ENCODE data around the gene SCRT2.

SCRT2 gene

DNA sequence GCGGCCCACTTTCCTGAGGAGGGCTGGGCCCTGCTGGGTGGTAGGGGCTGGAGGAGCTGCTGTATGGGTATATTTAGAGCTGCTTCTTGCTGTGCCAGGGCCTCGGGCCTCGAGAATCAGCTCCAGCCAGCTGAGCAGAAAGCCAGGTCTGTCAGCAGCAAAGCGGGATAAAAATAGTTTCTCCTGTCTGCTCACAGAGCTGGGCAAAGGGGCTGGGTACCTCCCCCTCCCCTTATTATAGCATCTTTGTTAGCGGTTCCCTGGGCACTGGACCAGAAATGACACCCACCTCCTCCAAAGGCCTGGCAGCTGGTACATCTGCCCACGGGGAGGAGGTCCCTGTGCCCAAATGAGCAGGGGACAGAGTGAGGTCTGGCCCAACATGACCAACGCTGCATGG lies 6.0 kb downstream of the SCRT2 start:
- DNase-seq = no peak

DNA sequence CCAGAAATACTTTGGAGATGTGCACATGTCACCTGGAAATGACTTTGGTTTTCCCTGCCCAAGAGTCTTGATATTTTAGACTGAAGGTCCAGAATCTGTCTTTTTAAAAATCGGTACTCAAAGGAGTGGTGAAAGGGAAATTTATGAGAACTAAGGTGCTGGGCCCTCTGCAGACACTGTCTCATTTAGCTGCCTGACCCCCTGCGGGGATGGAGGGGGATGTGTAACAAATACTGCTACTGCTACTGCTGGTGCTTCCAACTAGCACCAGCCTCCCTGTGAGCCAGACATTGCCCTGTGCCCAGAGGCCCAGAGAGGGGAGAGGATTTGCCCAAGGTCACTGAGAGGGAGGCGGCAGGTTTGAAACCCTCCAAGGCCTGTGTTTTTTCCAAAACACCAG lies 7.0 kb downstream of the SCRT2 start:
- DNase-seq = no peak

DNA sequence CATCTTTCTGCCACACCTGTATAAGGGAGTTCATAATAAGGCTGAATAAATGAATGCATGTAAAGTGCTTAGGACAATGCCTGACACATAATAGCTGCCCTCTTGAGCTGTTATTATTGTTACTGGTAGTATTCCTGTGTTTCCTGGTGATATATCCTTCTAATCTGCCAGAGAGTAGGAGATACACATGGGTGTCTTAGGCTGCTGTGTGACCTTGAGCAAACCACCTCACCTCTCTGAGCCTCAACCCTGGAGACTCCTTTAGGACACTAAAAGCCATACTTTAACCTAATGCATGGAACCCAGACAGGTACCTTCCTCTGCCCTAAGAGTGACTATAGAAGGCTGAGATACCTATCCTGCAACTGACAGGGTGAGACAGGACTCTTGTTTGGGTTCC lies 7.6 kb downstream of the SCRT2 start:
- no peak for DNase-seq

DNA sequence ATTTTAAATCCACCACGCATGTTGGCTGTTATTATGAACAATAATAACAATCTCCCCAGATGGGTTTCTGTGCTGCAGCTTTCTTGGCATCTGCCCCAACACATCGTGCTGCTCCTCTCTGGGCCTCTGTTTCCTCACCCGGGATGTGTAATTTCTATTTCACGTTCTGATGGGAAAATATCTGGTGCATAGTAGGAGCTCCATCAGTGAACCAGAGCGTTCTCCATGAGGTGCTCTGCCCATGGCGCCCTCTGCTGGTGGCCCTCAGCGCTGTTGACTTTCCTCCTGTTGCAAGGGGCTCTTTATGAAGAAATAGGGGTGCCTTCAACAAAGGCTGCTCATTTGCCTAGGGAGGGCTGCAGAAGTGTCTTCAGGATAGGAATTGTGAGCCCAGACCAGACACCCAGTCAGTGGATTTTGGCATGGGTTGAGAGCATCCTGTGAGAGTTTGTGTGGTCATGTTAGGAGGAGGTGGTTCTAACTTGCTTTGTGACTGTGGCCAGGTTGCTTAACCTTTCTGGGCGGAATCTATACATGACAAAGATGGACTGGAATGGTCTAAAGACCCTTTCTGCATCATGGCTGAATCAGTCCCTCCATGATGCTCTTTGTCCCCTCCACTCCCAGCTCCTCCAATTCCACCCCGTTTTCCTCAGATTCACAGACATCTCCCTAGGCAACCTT lies 8.1 kb downstream of the SCRT2 start:
- no peak for DNase-seq

DNA sequence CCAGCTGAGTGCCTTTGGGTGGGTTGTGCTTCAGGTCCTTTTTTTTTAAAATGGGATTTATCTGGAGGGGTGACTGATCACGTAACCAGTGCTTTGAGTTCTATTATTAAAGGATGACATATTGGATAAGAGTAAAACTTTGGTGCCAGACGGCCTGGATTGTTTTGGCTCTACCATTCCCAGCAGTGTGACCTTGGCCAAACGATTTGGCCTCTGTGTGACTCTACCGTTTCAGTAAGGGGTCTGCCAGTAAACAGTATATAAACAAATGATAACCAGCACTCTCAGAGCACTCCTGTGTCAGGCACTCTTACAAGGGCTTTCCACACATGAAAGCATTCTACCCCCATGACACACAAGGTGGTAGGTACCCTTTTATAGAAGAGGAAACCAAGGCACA lies 8.7 kb downstream of the SCRT2 start:
- no peak for DNase-seq

DNA sequence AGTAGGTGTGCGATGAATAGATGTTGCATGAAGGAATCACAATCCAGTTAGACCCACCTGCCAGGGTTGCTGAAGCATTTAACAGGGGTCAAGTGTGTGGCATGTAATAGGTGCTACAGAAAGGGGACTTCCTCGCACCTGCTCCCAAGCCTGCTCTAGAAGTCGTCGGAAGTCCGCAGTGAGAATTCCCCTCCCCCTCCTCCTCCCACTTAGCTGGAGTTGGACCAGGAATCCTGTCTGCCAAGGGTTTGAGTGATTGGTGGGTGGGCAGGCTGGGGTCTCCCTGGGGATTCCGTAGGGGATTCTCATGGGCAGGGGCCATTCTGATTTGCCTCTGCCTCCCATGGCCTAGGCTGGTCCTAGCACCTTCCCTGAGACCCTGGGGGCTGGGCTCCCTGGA lies 10.3 kb downstream of the SCRT2 start:
- DNase-seq = no peak

DNA sequence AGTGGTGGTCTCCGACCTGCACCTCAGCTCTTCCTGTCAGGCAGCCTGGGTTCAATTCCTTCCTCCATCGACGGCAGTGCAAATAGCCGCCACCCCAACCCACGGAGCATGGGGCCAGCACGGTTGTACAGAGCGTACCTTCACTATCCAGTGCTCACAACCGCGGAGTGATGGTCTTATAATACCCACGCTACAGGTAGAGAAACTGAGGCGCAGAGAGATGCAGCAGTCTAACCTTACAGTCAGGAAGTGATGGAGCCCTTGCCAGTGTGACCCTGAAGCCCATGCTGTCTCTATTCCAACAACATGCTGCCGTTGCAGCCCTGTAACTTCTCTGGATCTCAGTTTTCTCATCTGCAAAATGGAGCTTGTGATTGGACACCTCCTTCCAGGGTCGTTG lies 11.0 kb downstream of the SCRT2 start:
- no peak for DNase-seq

DNA sequence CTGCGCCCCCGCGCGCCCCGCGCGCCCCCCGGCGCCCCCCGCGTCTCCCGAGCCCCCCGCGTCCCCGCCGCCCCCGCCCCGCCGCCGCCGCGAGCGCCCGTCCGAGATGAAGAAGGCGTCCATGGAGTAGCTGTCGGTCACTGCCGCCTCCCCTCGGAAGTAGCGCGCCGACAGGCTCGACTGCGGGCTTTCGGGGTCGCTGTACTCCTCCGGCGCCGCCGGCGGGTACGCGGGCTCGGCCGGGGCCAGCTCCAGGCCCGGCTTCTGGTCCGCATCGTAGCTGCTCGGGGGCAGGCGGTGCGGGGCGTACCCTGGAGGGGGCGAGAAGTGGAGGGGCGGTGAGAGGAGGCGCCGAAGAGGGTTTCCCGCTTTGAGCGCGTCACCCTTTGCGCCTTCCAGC lies 11.5 kb downstream of the SCRT2 start:
- DNase-seq = no peak

DNA sequence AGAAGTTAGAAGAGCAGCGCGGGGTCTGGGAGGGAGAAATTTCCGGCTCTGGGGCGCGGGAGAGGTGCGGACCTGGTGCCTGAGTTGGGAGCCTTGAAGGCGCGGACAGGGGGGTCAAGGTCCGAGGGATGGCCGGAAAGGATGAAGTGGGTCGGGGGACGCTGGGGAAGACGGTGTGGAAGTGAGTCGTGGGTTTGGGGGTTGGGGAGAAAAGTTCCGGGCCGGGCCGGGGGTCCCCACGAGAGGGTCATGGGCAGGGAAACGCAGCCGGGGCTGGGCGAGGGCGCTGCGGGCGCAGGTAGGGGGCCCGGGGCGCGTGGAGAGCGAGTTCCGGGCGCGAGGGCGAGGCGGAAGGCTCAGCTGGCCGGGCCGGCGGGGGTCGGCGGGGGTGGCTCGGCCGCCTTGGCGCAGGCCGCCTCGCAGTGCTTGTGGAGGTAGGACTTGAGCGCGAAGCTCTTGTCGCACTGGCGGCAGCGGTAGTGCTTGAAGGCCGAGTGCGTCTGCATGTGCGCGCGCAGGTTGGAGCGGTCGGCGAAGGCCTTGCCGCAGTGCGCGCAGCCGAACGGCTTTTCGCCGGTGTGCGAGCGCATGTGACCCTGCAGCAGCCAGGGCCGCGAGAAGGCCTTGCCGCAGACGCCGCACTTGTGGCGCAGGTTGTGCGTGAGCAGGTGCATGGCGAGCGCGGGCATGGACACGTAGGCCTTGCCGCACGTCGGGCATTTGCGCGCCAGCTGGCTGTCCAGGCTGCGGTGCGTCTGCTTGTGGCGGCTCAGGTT lies 12.1 kb downstream of the SCRT2 start:
- no peak for DNase-seq

DNA sequence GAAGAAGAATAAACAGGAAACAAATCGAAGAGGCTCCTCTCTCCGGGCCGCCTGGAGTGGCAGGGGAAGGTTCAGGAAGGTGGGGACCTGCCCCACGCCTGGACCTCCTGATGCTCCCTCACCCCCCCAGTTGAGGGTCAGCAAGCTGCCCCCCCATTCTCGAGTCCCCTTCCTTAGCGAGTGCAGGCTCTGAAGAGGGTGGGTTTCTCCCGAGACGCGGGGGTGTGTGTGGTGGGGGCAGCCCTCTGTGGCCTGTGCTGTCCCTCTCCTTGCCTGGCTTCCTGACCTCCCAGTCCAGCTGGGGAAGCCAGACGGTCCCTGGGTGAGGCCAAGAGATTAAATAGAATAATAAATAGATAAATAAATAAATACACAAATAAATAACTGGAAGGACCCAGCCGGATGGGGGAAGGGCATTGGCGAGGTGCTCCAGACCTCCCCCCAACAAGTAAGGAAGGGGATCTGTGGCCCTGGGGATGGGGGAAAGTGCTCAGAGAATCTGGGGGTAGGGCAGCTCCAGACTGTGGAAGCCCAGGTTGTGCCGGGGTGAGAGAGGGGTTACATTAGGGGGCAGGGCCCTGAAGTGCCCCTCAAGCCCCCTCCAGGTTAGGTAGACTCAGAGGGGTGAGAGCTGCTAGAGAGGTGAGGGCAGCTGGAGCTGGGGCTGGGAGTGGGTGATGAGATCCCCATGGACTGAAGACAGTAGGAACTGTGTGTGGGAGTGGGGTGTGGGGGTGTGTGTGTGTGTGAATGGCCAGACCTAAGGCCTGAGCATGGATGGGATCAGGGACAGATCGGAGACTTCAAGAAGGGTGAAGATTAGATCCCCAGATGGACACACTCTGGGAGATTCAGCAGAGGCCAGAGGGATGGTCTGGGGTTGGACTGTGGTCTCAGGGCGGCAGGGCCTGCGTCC lies 13.1 kb downstream of the SCRT2 start:
- DNase-seq = no peak

DNA sequence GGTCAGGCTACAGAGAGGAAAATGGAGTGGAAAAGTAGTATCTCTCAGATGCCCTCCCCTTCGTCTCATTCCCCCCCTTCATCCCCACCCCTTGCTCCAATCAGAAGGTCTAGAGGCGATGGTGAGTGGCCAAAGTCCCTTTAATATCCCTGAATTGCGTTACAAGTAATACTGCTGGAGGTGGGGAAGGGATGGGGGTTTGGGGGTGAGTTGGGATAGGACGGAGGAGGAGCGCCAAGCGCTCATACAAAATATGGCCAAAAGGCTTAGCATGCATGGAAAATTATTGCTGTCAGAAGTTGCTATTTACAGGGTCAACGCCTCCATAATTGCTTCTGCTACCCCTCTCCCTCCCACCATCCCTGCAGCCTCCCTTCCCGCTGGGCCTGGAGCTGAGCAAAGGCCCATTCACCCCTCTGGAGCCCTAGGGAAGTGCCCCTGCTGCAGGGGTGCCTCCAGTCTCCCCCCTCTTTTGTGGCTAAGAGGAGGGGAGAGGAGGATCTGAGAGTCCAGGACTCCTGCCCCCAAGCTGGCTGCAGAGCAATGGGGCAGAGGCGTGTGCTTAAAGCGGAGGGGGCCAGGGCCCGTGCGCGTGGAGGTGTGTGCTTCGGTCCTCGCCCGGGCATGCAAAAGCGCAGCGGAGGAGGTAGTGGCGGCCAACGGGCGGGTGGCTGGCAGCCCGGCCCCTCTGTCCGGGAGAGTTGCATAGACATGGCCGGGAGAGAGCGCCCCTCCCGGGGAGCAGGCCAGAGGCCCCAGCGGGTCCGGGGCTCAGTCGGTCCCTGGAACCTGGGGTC lies 13.9 kb downstream of the SCRT2 start:
- no peak for DNase-seq

DNA sequence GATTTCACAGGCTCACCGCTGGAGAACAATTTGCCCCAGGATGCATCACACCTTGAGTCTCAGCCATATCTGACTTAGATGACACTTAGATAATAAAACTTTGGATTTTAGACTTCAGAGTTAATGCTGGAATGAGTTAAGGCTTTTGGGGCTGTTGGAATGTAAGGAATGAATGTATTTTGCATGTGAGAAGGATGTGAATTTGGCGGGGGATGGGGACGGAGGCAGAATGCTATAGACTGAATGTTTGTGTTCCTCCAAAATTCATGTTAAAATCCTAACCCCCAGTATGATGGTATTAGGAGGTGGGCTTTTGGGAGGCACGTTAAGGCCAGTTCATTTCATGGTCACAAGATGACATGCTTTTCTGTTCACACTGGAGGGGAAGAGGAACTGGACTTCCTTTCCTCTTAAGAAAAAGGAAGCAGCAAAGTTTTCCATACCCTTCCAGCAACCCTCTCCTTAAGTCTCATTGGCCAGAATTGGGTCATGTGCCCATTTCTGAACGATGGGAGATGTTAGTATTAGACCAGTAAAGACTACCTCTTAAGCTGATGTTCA lies 16.8 kb downstream of the SCRT2 start:
- no peak for DNase-seq

DNA sequence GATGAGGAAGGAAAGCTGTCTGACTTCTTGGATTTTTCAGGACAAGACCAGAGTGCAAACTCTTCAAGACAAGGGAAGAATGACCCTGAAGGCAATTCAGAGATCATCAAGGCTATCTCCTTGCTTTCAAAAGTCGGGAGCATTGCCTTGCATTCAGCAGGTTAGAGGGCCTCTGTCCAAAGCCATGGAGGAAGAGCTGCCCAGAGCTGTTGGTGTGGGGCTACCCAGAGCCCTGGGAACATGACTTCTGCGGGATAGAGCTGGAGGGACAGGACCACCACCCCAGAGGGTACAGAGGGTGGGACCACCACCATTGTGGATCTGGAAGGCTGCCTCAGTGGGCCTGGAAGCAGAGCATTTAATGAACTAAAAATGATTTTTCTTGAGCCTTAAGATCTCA lies 17.4 kb downstream of the SCRT2 start:
- DNase-seq = no peak

DNA sequence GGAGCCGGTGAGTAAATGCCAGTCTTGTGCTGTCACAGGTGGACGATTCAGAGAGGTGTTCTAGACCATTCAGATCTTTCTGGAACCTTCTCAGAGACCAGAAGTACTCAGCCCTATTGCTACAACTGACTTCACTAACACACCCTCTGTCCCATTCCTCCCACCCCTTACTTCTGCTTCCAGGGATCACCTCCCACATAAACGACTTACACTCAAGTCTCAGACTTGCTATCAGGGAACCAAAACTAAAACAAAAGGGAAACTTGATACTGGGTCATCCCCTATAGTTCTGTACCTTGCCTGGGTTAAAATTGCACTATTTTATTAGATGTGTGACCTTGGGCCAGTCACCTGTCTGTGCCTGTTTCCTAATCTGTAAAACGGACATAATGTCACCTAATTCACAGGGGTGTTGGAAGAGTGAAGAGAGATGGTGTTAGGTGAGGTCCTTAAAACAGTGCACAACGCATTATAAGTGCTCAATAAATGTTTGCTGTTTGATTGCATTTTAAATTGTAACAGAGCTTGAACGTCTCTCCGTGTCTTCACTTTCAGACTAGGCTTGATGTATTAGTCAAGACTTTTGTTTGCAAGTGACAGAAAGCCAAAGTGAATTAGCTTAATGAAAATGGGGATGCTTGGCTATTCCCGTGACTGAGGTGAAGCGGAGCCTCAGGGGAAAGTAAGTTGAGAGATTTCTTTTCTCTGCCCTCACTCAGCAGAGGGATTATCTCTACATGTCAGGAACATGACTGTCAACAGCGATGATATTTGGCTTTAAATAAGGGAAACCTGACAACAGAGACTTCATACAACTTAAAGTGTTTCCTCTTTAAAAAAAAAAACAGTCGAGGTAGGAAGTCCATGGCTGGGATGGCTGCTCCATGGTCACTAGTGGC lies 19.6 kb downstream of the SCRT2 start:
- no peak for DNase-seq

DNA sequence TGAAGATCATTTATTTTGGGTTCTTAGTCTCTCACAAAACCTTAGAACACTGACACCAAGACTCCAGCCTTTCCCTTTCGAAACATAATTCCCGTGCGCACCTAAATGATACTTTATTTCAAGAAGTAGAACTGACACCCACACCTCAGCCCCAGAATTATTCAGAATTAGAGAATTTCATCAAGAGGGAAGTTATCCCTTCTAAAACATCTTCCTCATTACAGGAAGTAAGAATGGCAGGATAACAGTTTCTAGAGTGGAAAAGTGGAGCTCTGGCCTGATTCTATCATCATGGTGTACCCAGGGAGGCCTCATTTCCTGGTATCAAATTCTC lies 21.2 kb downstream of the SCRT2 start:
- no peak for DNase-seq

DNA sequence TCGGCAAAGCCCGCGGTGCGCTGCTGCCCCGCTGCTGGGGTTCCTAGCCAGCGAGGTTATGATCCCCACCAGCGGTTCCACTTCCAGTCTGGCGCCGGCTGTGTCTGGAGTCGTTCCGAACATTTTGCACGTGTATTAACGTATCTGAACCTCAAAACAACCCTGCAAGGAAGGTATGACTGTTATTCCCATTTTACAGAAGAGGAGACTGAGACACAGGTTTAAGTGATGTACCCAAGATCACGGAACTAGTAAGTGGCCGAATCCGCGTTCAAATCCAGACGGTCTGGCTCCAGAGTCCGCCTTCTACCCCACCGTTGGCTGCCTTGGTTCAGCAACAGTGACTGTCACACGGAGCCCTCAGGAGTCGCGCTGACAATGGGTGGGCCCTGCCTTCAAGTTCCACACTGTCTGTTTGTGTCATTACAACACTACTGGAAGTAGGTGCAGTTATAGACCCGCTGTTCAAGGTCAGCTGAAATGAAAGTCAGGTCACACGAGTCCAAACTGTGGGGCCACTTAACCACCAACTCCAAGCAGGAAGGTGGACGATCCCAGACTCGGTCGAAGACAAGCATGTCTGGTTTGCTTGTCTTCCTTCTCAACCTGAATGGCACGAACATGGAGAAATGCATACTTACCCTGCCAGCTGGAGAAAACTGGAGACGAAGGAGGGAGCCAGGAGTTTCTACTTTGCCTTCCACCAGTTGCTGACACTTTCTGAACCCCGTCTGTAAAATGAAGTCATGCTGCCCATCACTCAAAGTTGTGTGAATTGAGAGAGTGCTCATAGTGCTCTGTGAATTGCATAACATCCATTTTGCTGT lies 21.8 kb downstream of the SCRT2 start:
- DNase-seq = no peak

DNA sequence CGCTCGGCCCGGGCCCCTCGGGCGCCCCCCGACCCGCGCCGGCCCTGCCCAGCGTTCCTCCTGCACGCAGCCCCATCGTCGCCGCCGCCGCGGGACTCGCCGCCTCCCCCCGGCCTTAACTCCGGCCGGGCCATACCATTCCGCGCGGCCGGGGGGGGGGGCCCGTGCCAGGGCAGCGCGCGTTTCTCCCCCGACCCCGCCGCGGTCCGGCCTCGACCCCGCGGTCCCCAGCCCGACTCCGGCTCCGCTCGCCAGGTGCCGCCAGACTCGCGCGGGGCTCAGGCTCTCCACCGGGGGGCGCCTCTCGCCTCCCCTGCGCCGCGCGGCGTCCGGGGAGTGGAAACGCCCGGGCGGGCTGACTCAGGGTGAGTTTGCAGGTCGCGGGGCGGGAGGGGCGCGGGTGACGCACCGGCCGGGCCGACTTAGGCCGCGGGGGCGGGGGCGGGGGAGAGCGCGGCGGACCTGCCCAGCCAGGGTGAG lies 22.5 kb downstream of the SCRT2 start, which contains the start of gene SRXN1:
SRXN1 (minus strand) TSS at position 91 of the 480 bp plus-strand sequence; CDS start at position 76, 15 bp downstream.
- DNase-seq = no peak

DNA sequence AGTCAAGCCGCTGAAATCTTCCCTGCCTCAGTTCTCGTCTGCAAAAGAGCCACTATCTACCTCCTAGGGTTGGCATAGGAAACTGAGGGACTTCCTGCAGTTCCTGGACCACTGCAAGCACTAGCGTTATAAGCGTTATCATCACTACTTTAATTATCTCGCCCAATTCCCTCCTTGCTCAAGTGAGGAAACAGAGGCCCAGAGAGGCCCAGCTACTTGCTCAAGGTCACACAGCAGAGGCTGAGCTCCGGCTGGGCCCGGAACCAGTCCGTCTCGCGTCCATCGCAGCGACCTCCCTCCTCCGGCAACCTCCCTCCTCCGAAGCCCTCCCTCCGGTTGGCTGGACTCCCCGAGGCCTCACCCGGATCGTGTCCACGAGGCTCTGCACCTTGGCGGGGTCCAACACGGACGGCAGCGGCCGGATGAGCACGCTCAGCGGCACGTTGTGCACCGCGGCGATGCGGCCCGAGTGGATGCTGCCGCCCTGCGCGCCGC lies 22.9 kb downstream of the SCRT2 start:
- no peak for DNase-seq

DNA sequence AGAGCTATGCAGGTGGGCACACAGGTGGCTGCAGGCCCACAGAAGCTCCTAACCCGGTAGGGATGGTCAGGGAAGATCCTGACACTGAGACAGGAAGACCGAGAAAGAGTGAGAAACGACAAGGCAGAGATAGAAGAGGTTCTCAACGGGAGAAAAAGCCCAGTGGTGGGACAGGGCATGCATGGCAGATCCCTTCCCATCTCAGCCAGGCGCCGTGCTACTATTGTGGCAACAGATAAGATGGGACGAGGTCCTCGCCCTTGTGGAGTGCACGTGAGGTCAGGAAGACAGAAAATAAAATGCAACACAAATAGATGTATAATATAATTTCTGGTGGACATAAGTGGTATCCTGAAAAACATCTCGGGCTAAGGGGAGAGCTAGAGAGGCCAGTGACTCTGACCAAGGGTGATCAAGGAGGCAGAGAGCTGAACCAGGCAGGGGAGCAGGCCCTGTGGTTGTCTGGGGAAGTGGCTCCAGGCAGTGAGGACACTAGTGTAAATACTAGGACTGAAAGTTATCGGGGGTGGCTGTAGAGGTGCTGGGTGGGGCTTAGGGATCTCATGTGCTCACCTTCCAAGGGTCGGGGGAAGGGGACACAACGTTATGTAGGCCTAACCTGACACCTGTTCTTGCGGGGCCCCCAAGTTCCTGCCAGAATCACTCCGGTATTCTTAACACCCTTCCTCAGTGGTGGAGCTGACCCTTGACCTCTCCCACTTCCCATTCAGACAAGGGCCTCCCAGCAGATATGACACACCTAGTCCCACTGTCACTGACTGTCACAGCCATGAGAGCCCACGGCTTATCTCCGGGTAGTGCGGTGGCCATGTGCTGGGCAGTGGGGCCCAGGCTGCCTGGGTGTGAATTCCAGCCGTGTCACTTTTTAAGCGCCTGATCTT lies 23.6 kb downstream of the SCRT2 start:
- DNase-seq = no peak
